Measurements from ENCODE around the gene RETN.

The RETN gene

GRCh38 chr19:7669641-7670040 is 792 bp downstream of the RETN start:
- Histone ChIP-seq H3K27ac (ENCODE audit: poor library complexity, severe bottlenecking) (no peak overlapping the region), H3K27me3 (ENCODE audit: insufficient read depth, poor library complexity, severe bottlenecking) (peaks cover 7% of the 10 kb centered on the region), H3K9me3 (ENCODE audit: severe bottlenecking) (no peaks in the 10 kb centered on the region), H3K36me3 (ENCODE audit: low read depth) (no peaks in the 10 kb centered on the region), H3K4me3 (ENCODE audit: severe bottlenecking) (no peak overlapping the region), H3K4me1 (ENCODE audit: insufficient read depth, poor library complexity, severe bottlenecking) (no peaks in the 10 kb centered on the region)
- ATAC-seq (ENCODE audit: low read depth): no peak
- TF ChIP-seq, protein P1, sequence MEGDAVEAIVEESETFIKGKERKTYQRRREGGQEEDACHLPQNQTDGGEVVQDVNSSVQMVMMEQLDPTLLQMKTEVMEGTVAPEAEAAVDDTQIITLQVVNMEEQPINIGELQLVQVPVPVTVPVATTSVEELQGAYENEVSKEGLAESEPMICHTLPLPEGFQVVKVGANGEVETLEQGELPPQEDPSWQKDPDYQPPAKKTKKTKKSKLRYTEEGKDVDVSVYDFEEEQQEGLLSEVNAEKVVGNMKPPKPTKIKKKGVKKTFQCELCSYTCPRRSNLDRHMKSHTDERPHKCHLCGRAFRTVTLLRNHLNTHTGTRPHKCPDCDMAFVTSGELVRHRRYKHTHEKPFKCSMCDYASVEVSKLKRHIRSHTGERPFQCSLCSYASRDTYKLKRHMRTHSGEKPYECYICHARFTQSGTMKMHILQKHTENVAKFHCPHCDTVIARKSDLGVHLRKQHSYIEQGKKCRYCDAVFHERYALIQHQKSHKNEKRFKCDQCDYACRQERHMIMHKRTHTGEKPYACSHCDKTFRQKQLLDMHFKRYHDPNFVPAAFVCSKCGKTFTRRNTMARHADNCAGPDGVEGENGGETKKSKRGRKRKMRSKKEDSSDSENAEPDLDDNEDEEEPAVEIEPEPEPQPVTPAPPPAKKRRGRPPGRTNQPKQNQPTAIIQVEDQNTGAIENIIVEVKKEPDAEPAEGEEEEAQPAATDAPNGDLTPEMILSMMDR (IDR thresholded peaks at IDR 0.05; ENCODE audit: poor library complexity, severe bottlenecking): no peak
- no peak for DNase-seq (ENCODE audit: low spot score)

GRCh38 chr19:7670150-7670783 is 1.4 kb downstream of the RETN start:
- DNase-seq (ENCODE audit: low spot score): no peak
- peak overlapping the region; percentile 5 for H3K4me3 ChIP-seq (ENCODE audit: severe bottlenecking)
- TF ChIP-seq, protein P1 (IDR thresholded peaks at IDR 0.05; ENCODE audit: poor library complexity, severe bottlenecking): no peak

GRCh38 chr19:7670790-7671189 is 1.9 kb downstream of the RETN start:
- H3K4me3 ChIP-seq (ENCODE audit: severe bottlenecking): no peak overlapping the region
- ATAC-seq (ENCODE audit: low read depth): no peak

More at GRCh38 chr19:7670150-7670783, 1.4 kb downstream of the RETN start:
- ATAC-seq (ENCODE audit: low read depth): no peak
- Histone ChIP-seq H3K27me3 (ENCODE audit: insufficient read depth, poor library complexity, severe bottlenecking) (peaks cover 7% of the 10 kb centered on the region), H3K27ac (ENCODE audit: poor library complexity, severe bottlenecking) (no peak overlapping the region), H3K4me1 (ENCODE audit: insufficient read depth, poor library complexity, severe bottlenecking) (no peaks in the 10 kb centered on the region), H3K36me3 (ENCODE audit: low read depth) (no peaks in the 10 kb centered on the region), H3K9me3 (ENCODE audit: severe bottlenecking) (no peaks in the 10 kb centered on the region)

GRCh38 chr19:7672522-7672921 is 3.7 kb downstream of the RETN start:
- Histone ChIP-seq H3K4me1 (ENCODE audit: insufficient read depth, poor library complexity, severe bottlenecking) (no peaks in the 10 kb centered on the region), H3K4me3 (ENCODE audit: severe bottlenecking) (no peak overlapping the region), H3K9me3 (ENCODE audit: severe bottlenecking) (no peaks in the 10 kb centered on the region), H3K36me3 (ENCODE audit: low read depth) (no peaks in the 10 kb centered on the region), H3K27me3 (ENCODE audit: insufficient read depth, poor library complexity, severe bottlenecking) (peaks cover 7% of the 10 kb centered on the region), H3K27ac (ENCODE audit: poor library complexity, severe bottlenecking) (no peak overlapping the region)
- ATAC-seq (ENCODE audit: low read depth): no peak
- TF ChIP-seq, protein P1 (IDR thresholded peaks at IDR 0.05; ENCODE audit: poor library complexity, severe bottlenecking): no peak
- DNase-seq (ENCODE audit: low spot score): no peak

More at GRCh38 chr19:7670790-7671189, 1.9 kb downstream of the RETN start:
- H3K9me3 ChIP-seq (ENCODE audit: severe bottlenecking): no peaks in the 10 kb centered on the region
- no peaks in the 10 kb centered on the region for H3K36me3 ChIP-seq (ENCODE audit: low read depth)
- TF ChIP-seq, protein P1 (IDR thresholded peaks at IDR 0.05; ENCODE audit: poor library complexity, severe bottlenecking): no peak
- H3K27ac ChIP-seq (ENCODE audit: poor library complexity, severe bottlenecking): no peak overlapping the region
- peaks cover 7% of the 10 kb centered on the region for H3K27me3 ChIP-seq (ENCODE audit: insufficient read depth, poor library complexity, severe bottlenecking)
- DNase-seq (ENCODE audit: low spot score): no peak
- H3K4me1 ChIP-seq (ENCODE audit: insufficient read depth, poor library complexity, severe bottlenecking): no peaks in the 10 kb centered on the region
